Common myeloid progenitor, CD34-positive (primary cell): ENCODE data around the gene AIMP1.
"Not testable (repeated sequence)": the region's sequence is repeated elsewhere in the genome, so short reads cannot be mapped to it uniquely, and the experiment has no call there.

Experiments
- CTCF ChIA-PET: fragments of 350-600 bp; sonication (Branson Sonifier 250); formaldehyde crosslinking; loops from one replicate; lab custom pipeline; 2021; ENCODE audit warnings: antibody characterized with exemption; lab: Charles Lee
- POLR2A ChIA-PET: fragments of 350-600 bp; sonication (Branson Sonifier 250); formaldehyde crosslinking; loops from one replicate; lab custom pipeline; 2021; ENCODE audit warnings: antibody characterized with exemption; lab: Charles Lee
- DNase-seq, 3 donors: peaks; one replicate each; pipeline versions ENCODE4 v3.0.0 to v3.0.0-alpha.2; 2013
- H3K27ac ChIP-seq, 2 experiments: 1 replicate in 1 of 2; 2 replicates in 1 of 2; pipeline ENCODE4 v1.7.0; 2013; ENCODE audit warnings: inconsistent platforms in 2 of 2, low read length in 2 of 2, mild to moderate bottlenecking in 2 of 2, low read depth in 1 of 2, moderate library complexity in 1 of 2; ENCODE audit not compliant: severe bottlenecking in 2 of 2, insufficient read depth in 1 of 2, poor library complexity in 1 of 2
- H3K27me3 ChIP-seq, 5 experiments: replicated peaks in 2 of 5; 1 replicate in 3 of 5; 2 replicates in 2 of 5; pipeline versions ENCODE4 v1.6.1 to v1.7.0; 2013; ENCODE audit warnings: low read length in 4 of 5, mild to moderate bottlenecking in 2 of 5, moderate library complexity in 2 of 5, inconsistent platforms in 1 of 5; ENCODE audit not compliant: insufficient read depth in 5 of 5, control insufficient read depth in 4 of 5
- H3K36me3 ChIP-seq, 4 experiments: 1 replicate in 2 of 4; 2 replicates in 2 of 4; pipeline versions ENCODE4 v1.6.1 to v1.7.0; 2013; ENCODE audit warnings: low read length in 3 of 4, control low read depth in 1 of 4, mild to moderate bottlenecking in 1 of 4; ENCODE audit not compliant: control insufficient read depth in 4 of 4, insufficient read depth in 4 of 4
- H3K4me1 ChIP-seq, 4 experiments: 1 replicate in 3 of 4; 2 replicates in 1 of 4; pipeline versions ENCODE4 v1.6.1 to v1.7.1; 2013; ENCODE audit warnings: low read length in 3 of 4, mild to moderate bottlenecking in 3 of 4, control low read depth in 1 of 4, inconsistent platforms in 1 of 4, moderate library complexity in 1 of 4; ENCODE audit not compliant: control insufficient read depth in 4 of 4, insufficient read depth in 4 of 4; ENCODE audit errors: control extremely low read depth in 1 of 4
- H3K4me3 ChIP-seq, 7 experiments: 1 replicate in 4 of 7; 2 replicates in 3 of 7; pipeline versions ENCODE4 v1.5.1 to v1.7.0; 2013; ENCODE audit warnings: mild to moderate bottlenecking in 7 of 7, low read length in 6 of 7, moderate library complexity in 6 of 7, inconsistent platforms in 2 of 7, low read depth in 2 of 7, control low read depth in 1 of 7; ENCODE audit not compliant: insufficient read depth in 4 of 7, control insufficient read depth in 1 of 7; ENCODE audit errors: extremely low read depth in 1 of 7
- H3K9me3 ChIP-seq, 5 experiments: 1 replicate in 4 of 5; 2 replicates in 1 of 5; pipeline versions ENCODE4 v1.6.1 to v1.7.1; 2013; ENCODE audit warnings: low read length in 4 of 5, mild to moderate bottlenecking in 2 of 5, inconsistent platforms in 1 of 5, low read depth in 1 of 5, moderate library complexity in 1 of 5; ENCODE audit not compliant: control insufficient read depth in 4 of 5, insufficient read depth in 2 of 5; ENCODE audit errors: control extremely low read depth in 1 of 5
- WGBS: methylation state at CpG from one replicate; pipeline ENCODE4 v1.1.5; 2013; ENCODE audit not compliant: insufficient coverage; 5-methylcytosine and 5-hydroxymethylcytosine counted together

Gene AIMP1

GRCh38 chr4:106318511-106318910 lies 2.2 kb downstream of the AIMP1 start:
- DNase-seq = no peak
- Histone ChIP-seq H3K27me3 (no peaks in the 10 kb centered on the region), H3K4me3 (no peak overlapping the region), H3K36me3 (peaks cover 0 to 6% (median 3%) of the 10 kb centered on the region in 4 experiments), H3K27ac (peak overlapping the region in 1 of 2 experiments; percentile 29), H3K4me1 (peaks cover 17 to 33% (median 19%) of the 10 kb centered on the region in 4 experiments), H3K9me3 (no peaks in the 10 kb centered on the region)
- CTCF ChIA-PET = no interaction called here
- POLR2A ChIA-PET = no interaction called here

GRCh38 chr4:106320235-106320634 lies 3.9 kb downstream of the AIMP1 start:
- Histone ChIP-seq H3K9me3 (no peaks in the 10 kb centered on the region), H3K27me3 (no peaks in the 10 kb centered on the region), H3K4me1 (peaks cover 12 to 26% (median 13%) of the 10 kb centered on the region in 4 experiments), H3K27ac (no peak overlapping the region), H3K36me3 (peaks cover 0 to 8% (median 4%) of the 10 kb centered on the region in 4 experiments), H3K4me3 (no peak overlapping the region)
- no CpG with 5 or more reads among the region's 1 CpG for WGBS
- ChIA-PET POLR2A (no interaction called here), CTCF (no interaction called here)
- no peak for DNase-seq

- H3K4me3 ChIP-seq, POLR2A ChIA-PET, DNase-seq, H3K27me3 ChIP-seq, H3K9me3 ChIP-seq, H3K27ac ChIP-seq, CTCF ChIA-PET: not testable (repeated sequence)
- peaks cover 0 to 15% (median 5%) of the 10 kb centered on the region in 4 experiments for H3K36me3 ChIP-seq
- peaks cover 12 to 21% (median 12%) of the 10 kb centered on the region in 4 experiments for H3K4me1 ChIP-seq
- 98% methylated on average over 31 of the region's 34 CpGs for WGBS
These were observed 4.8 kb downstream of the AIMP1 start for GRCh38 chr4:106321168-106321567.

GRCh38 chr4:106321814-106322213 lies 5.5 kb downstream of the AIMP1 start:
- CTCF ChIA-PET, DNase-seq, H3K27ac ChIP-seq, H3K4me3 ChIP-seq, H3K27me3 ChIP-seq, H3K9me3 ChIP-seq, POLR2A ChIA-PET: not testable (repeated sequence)
- Histone ChIP-seq H3K36me3 (peaks cover 3 to 20% (median 5%) of the 10 kb centered on the region in 4 experiments), H3K4me1 (peaks cover 12 to 18% (median 12%) of the 10 kb centered on the region in 4 experiments)
- WGBS = 94% methylated on average over 4 of the region's 6 CpGs

GRCh38 chr4:106323119-106323518 lies 6.8 kb downstream of the AIMP1 start:
- no peaks in the 10 kb centered on the region for H3K27me3 ChIP-seq
- no peak overlapping the region for H3K4me3 ChIP-seq
- no peaks in the 10 kb centered on the region for H3K9me3 ChIP-seq
- H3K4me1 ChIP-seq = peaks cover 0 to 5% (median under 1%) of the 10 kb centered on the region in 4 experiments
- H3K36me3 ChIP-seq = peaks cover 6 to 33% (median 12%) of the 10 kb centered on the region in 4 experiments
- H3K27ac ChIP-seq = no peak overlapping the region
- ChIA-PET POLR2A (no interaction called here), CTCF (no interaction called here)
- no peak for DNase-seq

- no peaks in the 10 kb centered on the region for H3K27me3 ChIP-seq
- no peaks in the 10 kb centered on the region for H3K9me3 ChIP-seq
- H3K4me1 ChIP-seq = no peaks in the 10 kb centered on the region
- H3K36me3 ChIP-seq = peaks cover 3 to 45% (median 19%) of the 10 kb centered on the region in 4 experiments
- ChIA-PET POLR2A (interaction anchor here (0.6 kb wide), 1 partner anchor 11 kb away, joined by 3 read pairs; no protein-coding TSS in a partner anchor), CTCF (no interaction called here)
- H3K27ac ChIP-seq = no peak overlapping the region
- no peak for DNase-seq
- H3K4me3 ChIP-seq = no peak overlapping the region
These were observed 9.4 kb downstream of the AIMP1 start for GRCh38 chr4:106325800-106326199.

- Histone ChIP-seq H3K36me3 (peaks cover 9 to 67% (median 35%) of the 10 kb centered on the region in 4 experiments), H3K4me1 (no peaks in the 10 kb centered on the region), H3K27ac (no peak overlapping the region), H3K9me3 (no peaks in the 10 kb centered on the region), H3K4me3 (no peak overlapping the region), H3K27me3 (no peaks in the 10 kb centered on the region)
- peak; percentile 47 to 66 (median 66) for DNase-seq
- CTCF ChIA-PET = interaction anchor here (0.6 to 1.8 kb wide), 3 partner anchors 10 to 90 kb away, joined by 3 to 5 read pairs (median 4); no protein-coding TSS in a partner anchor
- POLR2A ChIA-PET = no interaction called here
- WGBS = no CpG with 5 or more reads among the region's 1 CpG
These were observed 12.8 kb downstream of the AIMP1 start for GRCh38 chr4:106329041-106329618.
